HCT116 (cell line): ENCODE results near the gene PLA2G2F. TPM values are rescaled to one million over a fixed set of nuclear protein-coding genes. Genes with fewer than 3 reads are reported as not detected.

Source experiments
- ATAC-seq: fragments of 200-7000 bp; cut with Tn5 transposase; 2 replicates; pipeline ENCODE4 v1.9.1; 2020; ENCODE audit warnings: mild to moderate bottlenecking, moderate library complexity
- BruUV-seq: library from RNA; stranded (reverse); fragments of 400-500 nt; replicated peaks from 2 replicates; lab custom pipeline; 2021; lab: Mats Ljungman, UMichigan
- CTCF ChIA-PET: fragments of 300-600 bp; sonication (Branson Sonifier 250); formaldehyde crosslinking; loops from one replicate; lab custom pipeline; 2021; ENCODE audit warnings: antibody characterized with exemption; lab: Charles Lee
- POLR2A ChIA-PET: fragments of 300-600, 350-600 bp; sonication (Branson Sonifier 250); formaldehyde crosslinking; loops from one replicate; lab custom pipeline; 2021; ENCODE audit warnings: antibody characterized with exemption; lab: Charles Lee
- RAD21 ChIA-PET, 2 experiments: fragments of 300-600 bp; sonication (Branson Sonifier 250); formaldehyde crosslinking; loops; one replicate each; lab custom pipeline; 2023; ENCODE audit warnings: low total read pairs in 2 of 2; ENCODE audit not compliant: uncharacterized antibody in 2 of 2, unreplicated experiment in 2 of 2, low non-redundant PET in 1 of 2; lab: Charles Lee
- DNase-seq: peaks from one replicate; pipeline ENCODE4 v3.0.0-alpha.2; 2010; ENCODE audit warnings: low read depth, low spot score
- H2AFZ ChIP-seq: fragments of 200-600 bp; shearing (Covaris generic), sonication (generic); 2 replicates; pipeline ENCODE4 v1.6.1; 2017; ENCODE audit warnings: low read depth, mixed run types, mixed read lengths, antibody characterized with exemption, low read length; ENCODE audit not compliant: poor library complexity, severe bottlenecking
- H3K27ac ChIP-seq: 2 replicates; pipeline ENCODE4 v1.5.1; 2012; ENCODE audit warnings: low read depth, low read length
- H3K27me3 ChIP-seq: fragments of 200-600 bp; sonication (generic); 2 replicates; pipeline ENCODE4 v1.6.1; 2016; ENCODE audit warnings: mixed run types, low read length, mixed read lengths; ENCODE audit not compliant: insufficient read depth
- H3K36me3 ChIP-seq, 2 experiments: fragments of 200-500 bp in 1 of 2; fragments of 200-600 bp in 1 of 2; sonication (Bioruptor generic) in 1 of 2; sonication (generic) in 1 of 2; 2 replicates each; pipeline versions ENCODE4 v1.5.1 to v1.6.1; 2014 to 2016; ENCODE audit warnings: low read length in 2 of 2, inconsistent platforms in 1 of 2, mixed read lengths in 1 of 2, mixed run types in 1 of 2; ENCODE audit not compliant: insufficient read depth in 2 of 2, control insufficient read depth in 1 of 2
- H3K4me1 ChIP-seq, 2 experiments: fragments of 200-600 bp in 1 of 2; sonication (generic) in 1 of 2; 2 replicates each; pipeline versions ENCODE4 v1.5.1 to v1.6.1; 2012 to 2017; ENCODE audit warnings: low read length in 2 of 2, inconsistent platforms in 1 of 2, mild to moderate bottlenecking in 1 of 2, mixed read lengths in 1 of 2, mixed run types in 1 of 2, moderate library complexity in 1 of 2; ENCODE audit not compliant: insufficient read depth in 2 of 2, control insufficient read depth in 1 of 2
- H3K4me2 ChIP-seq: fragments of 200-600 bp; sonication (generic); 2 replicates; pipeline ENCODE4 v1.6.1; 2017; ENCODE audit warnings: mixed run types, low read length, mixed read lengths
- H3K4me3 ChIP-seq, 2 experiments: fragments of 200-600 bp in 1 of 2; sonication (generic) in 1 of 2; replicated peaks in 1 of 2; 2 replicates each; pipeline ENCODE4 v1.5.1; 2011 to 2016; ENCODE audit warnings: low read length in 2 of 2, control low read depth in 1 of 2, low read depth in 1 of 2, mild to moderate bottlenecking in 1 of 2, mixed read lengths in 1 of 2, mixed run types in 1 of 2
- H3K79me2 ChIP-seq: fragments of 200-600 bp; sonication (generic); 2 replicates; pipeline ENCODE4 v1.6.1; 2017; ENCODE audit warnings: mild to moderate bottlenecking, mixed run types, low read length, moderate library complexity, mixed read lengths; ENCODE audit not compliant: insufficient read depth
- H3K9ac ChIP-seq: fragments of 200-600 bp; sonication (generic); 2 replicates; pipeline ENCODE4 v1.6.1; 2016; ENCODE audit warnings: low read length, mixed read lengths
- H3K9me2 ChIP-seq: fragments of 200-600 bp; sonication (generic), shearing (Covaris generic); 2 replicates; pipeline ENCODE4 v1.6.1; 2017; ENCODE audit warnings: mixed run types, mild to moderate bottlenecking, moderate library complexity; ENCODE audit not compliant: insufficient read depth
- H3K9me3 ChIP-seq, 2 experiments: fragments of 200-500 bp in 1 of 2; fragments of 200-600 bp in 1 of 2; sonication (Bioruptor generic) in 1 of 2; sonication (generic) in 1 of 2; 2 replicates each; pipeline ENCODE4 v1.6.1; 2014 to 2017; ENCODE audit warnings: low read length in 2 of 2, mixed read lengths in 2 of 2, inconsistent platforms in 1 of 2, low read depth in 1 of 2, mild to moderate bottlenecking in 1 of 2, mixed run types in 1 of 2, moderate library complexity in 1 of 2; ENCODE audit not compliant: control insufficient read depth in 1 of 2, insufficient read depth in 1 of 2
- H4K20me1 ChIP-seq: fragments of 200-600 bp; sonication (generic), shearing (Covaris generic); 2 replicates; pipeline ENCODE4 v1.6.1; 2017; ENCODE audit warnings: mixed run types, mild to moderate bottlenecking, moderate library complexity; ENCODE audit not compliant: insufficient read depth
- EGR1 ChIP-seq: IDR thresholded peaks from 2 replicates; pipeline ENCODE4 v1.6.1; 2012; ENCODE audit warnings: low read depth
- ELF1 ChIP-seq: IDR thresholded peaks from 2 replicates; pipeline ENCODE4 v1.6.1; 2012; ENCODE audit warnings: low read depth, borderline replicate concordance
- EZH2phosphoT487 ChIP-seq: fragments of 200-600 bp; IDR thresholded peaks from 2 replicates; pipeline ENCODE4 v1.6.1; 2018; ENCODE audit warnings: antibody characterized with exemption, borderline replicate concordance
- FOSL1 ChIP-seq: IDR thresholded peaks from 2 replicates; pipeline ENCODE4 v1.6.1; 2012; ENCODE audit warnings: low read depth
- JUND ChIP-seq: IDR thresholded peaks from 2 replicates; pipeline ENCODE4 v1.6.1; 2012
- POLR2A ChIP-seq: IDR thresholded peaks from 2 replicates; pipeline ENCODE4 v1.7.0; 2011; ENCODE audit warnings: borderline replicate concordance; ENCODE audit not compliant: insufficient read depth, insufficient read length; ENCODE audit errors: extremely low read depth
- POLR2AphosphoS5 ChIP-seq: IDR thresholded peaks from 2 replicates; pipeline ENCODE4 v1.6.1; 2011; ENCODE audit warnings: mild to moderate bottlenecking, low read depth, low read length, moderate library complexity
- RAD21 ChIP-seq: IDR thresholded peaks from 2 replicates; pipeline ENCODE4 v1.6.1; 2012; ENCODE audit warnings: low read depth, mild to moderate bottlenecking
- SRF ChIP-seq: IDR thresholded peaks from 2 replicates; pipeline ENCODE4 v1.6.1; 2012; ENCODE audit warnings: low read depth
- TCF7L2 ChIP-seq: IDR thresholded peaks from 2 replicates; pipeline ENCODE4 v1.7.0; 2011; ENCODE audit warnings: borderline replicate concordance, inconsistent platforms; ENCODE audit not compliant: insufficient read depth, insufficient read length; ENCODE audit errors: extremely low read depth
- YY1 ChIP-seq: IDR thresholded peaks from 2 replicates; pipeline ENCODE4 v1.6.1; 2011; ENCODE audit warnings: low read length, low read depth, moderate library complexity, mild to moderate bottlenecking; ENCODE audit not compliant: insufficient replicate concordance; ENCODE audit errors: extremely low read depth
- intact Hi-C: fragments of 100-400 bp; cut with micrococcal nuclease; formaldehyde crosslinking; loops from 2 replicates; pipeline ENCODE4 v1.10.0; 2022
- total RNA-seq: library from RNA; stranded (reverse); gene quantifications from one replicate; pipeline ENCODE4 v1.2.1, GENCODE V29; 2021; ENCODE audit not compliant: unreplicated experiment
- TF ChIP-seq, protein P1 (sequence below), 3 experiments: fragments of 200-600 bp in 1 of 3; sonication (generic) in 1 of 3; IDR thresholded peaks in 2 of 3; conservative IDR thresholded peaks in 1 of 3; 2 replicates each; pipeline ENCODE4 v1.5.1; 2012 to 2017; ENCODE audit warnings: low read depth in 2 of 3, low read length in 2 of 3, antibody characterized with exemption in 1 of 3, borderline replicate concordance in 1 of 3, control low read depth in 1 of 3, mild to moderate bottlenecking in 1 of 3, mixed read lengths in 1 of 3, mixed run types in 1 of 3, moderate library complexity in 1 of 3; ENCODE audit not compliant: insufficient read depth in 1 of 3
- TF ChIP-seq, protein P2 (sequence below): IDR thresholded peaks from 2 replicates; pipeline ENCODE4 v1.6.1; 2012; ENCODE audit warnings: low read depth

PLA2G2F gene
- total RNA-seq, 1 experiment from 2014 or later, result 0.12 TPM

DNA sequence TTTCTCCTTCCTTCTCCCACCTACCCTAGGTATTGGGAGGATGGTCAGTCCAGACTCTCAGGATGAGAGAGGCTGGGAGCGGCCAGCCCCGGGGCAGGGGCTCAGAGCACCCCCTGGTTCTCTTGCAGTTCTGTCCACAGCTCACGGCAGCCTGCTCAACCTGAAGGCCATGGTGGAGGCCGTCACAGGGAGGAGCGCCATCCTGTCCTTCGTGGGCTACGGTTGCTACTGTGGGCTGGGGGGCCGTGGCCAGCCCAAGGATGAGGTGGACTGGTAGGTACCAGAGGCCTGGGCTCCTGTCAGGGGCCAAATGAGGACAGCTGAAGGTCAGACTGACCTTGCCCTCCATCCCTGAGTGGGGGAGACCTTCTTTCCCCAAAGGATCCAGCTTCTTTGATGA lies 4.2 kb downstream of the PLA2G2F start:
- no peaks in the 10 kb centered on the region for H3K9me2 ChIP-seq
- H3K4me2 ChIP-seq, result no peak overlapping the region
- no peak overlapping the region for H2AFZ ChIP-seq
- H3K79me2 ChIP-seq, result no peaks in the 10 kb centered on the region
- H3K36me3 ChIP-seq, result no peaks in the 10 kb centered on the region
- no peaks in the 10 kb centered on the region for H3K9me3 ChIP-seq
- ChIA-PET RAD21 (no interaction called here), POLR2A (no interaction called here), CTCF (no interaction called here)
- intact Hi-C loops, result no loop called here
- ATAC-seq (no peak), DNase-seq (no peak)
- no TSS peak for BruUV-seq
- H3K9ac ChIP-seq, result no peak overlapping the region
- H3K27ac ChIP-seq, result no peak overlapping the region
- TF ChIP-seq EGR1 (no peak), FOSL1 (no peak), TCF7L2 (no peak), ELF1 (no peak), POLR2A (no peak), RAD21 (no peak), EZH2phosphoT487 (no peak), POLR2AphosphoS5 (no peak), JUND (no peak), SRF (no peak), YY1 (no peak)
- TF ChIP-seq, protein P1, sequence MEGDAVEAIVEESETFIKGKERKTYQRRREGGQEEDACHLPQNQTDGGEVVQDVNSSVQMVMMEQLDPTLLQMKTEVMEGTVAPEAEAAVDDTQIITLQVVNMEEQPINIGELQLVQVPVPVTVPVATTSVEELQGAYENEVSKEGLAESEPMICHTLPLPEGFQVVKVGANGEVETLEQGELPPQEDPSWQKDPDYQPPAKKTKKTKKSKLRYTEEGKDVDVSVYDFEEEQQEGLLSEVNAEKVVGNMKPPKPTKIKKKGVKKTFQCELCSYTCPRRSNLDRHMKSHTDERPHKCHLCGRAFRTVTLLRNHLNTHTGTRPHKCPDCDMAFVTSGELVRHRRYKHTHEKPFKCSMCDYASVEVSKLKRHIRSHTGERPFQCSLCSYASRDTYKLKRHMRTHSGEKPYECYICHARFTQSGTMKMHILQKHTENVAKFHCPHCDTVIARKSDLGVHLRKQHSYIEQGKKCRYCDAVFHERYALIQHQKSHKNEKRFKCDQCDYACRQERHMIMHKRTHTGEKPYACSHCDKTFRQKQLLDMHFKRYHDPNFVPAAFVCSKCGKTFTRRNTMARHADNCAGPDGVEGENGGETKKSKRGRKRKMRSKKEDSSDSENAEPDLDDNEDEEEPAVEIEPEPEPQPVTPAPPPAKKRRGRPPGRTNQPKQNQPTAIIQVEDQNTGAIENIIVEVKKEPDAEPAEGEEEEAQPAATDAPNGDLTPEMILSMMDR (IDR thresholded peaks at IDR 0.05 in 2 of 3, conservative IDR thresholded peaks at IDR 0.05 in 1 of 3; ENCODE audit: borderline replicate concordance in 1 of 3, insufficient read depth in 1 of 3, low read depth in 2 of 3, low read length in 2 of 3), result no peak
- TF ChIP-seq, protein P2, sequence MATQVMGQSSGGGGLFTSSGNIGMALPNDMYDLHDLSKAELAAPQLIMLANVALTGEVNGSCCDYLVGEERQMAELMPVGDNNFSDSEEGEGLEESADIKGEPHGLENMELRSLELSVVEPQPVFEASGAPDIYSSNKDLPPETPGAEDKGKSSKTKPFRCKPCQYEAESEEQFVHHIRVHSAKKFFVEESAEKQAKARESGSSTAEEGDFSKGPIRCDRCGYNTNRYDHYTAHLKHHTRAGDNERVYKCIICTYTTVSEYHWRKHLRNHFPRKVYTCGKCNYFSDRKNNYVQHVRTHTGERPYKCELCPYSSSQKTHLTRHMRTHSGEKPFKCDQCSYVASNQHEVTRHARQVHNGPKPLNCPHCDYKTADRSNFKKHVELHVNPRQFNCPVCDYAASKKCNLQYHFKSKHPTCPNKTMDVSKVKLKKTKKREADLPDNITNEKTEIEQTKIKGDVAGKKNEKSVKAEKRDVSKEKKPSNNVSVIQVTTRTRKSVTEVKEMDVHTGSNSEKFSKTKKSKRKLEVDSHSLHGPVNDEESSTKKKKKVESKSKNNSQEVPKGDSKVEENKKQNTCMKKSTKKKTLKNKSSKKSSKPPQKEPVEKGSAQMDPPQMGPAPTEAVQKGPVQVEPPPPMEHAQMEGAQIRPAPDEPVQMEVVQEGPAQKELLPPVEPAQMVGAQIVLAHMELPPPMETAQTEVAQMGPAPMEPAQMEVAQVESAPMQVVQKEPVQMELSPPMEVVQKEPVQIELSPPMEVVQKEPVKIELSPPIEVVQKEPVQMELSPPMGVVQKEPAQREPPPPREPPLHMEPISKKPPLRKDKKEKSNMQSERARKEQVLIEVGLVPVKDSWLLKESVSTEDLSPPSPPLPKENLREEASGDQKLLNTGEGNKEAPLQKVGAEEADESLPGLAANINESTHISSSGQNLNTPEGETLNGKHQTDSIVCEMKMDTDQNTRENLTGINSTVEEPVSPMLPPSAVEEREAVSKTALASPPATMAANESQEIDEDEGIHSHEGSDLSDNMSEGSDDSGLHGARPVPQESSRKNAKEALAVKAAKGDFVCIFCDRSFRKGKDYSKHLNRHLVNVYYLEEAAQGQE, result no peak
- H4K20me1 ChIP-seq, result no peaks in the 10 kb centered on the region
- H3K4me1 ChIP-seq, result no peaks in the 10 kb centered on the region
- H3K27me3 ChIP-seq, result no peaks in the 10 kb centered on the region
- no peak overlapping the region for H3K4me3 ChIP-seq
